GM19351 (cell line): ENCODE results near the gene CAPSL.
A peak's percentile ranks its signal among the peaks of the same experiment; 100 is the strongest.
"Not testable (repeated sequence)": the region's sequence is repeated elsewhere in the genome, so short reads cannot be mapped to it uniquely, and the experiment has no call there.

Experiments
- ATAC-seq: cut with Tn5 transposase; IDR thresholded peaks from one replicate; pipeline ENCODE4 v1.9.1; 2021; ENCODE audit warnings: mild to moderate bottlenecking, moderate library complexity; ENCODE audit not compliant: unreplicated experiment

The CAPSL gene

DNA sequence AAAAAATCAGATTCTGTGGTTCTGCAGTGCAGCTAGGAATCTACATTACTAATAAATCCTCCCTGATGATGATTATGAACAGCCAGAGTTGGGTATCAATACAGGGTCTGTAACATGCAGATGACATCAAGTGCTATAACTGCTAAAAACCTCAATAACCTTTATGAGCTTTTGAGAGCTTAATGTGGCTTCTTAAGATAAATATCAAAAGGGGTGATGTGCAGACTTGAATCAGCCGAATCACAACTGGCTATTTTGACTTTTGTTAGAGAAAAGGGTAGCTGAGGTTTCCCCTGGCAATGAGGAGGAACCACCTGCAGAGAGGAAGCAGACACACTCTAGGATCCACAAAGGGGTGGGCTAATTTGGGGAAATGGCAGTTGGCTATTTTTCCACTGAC, 30.2 kb downstream of the CAPSL start:
- no peak for ATAC-seq

DNA sequence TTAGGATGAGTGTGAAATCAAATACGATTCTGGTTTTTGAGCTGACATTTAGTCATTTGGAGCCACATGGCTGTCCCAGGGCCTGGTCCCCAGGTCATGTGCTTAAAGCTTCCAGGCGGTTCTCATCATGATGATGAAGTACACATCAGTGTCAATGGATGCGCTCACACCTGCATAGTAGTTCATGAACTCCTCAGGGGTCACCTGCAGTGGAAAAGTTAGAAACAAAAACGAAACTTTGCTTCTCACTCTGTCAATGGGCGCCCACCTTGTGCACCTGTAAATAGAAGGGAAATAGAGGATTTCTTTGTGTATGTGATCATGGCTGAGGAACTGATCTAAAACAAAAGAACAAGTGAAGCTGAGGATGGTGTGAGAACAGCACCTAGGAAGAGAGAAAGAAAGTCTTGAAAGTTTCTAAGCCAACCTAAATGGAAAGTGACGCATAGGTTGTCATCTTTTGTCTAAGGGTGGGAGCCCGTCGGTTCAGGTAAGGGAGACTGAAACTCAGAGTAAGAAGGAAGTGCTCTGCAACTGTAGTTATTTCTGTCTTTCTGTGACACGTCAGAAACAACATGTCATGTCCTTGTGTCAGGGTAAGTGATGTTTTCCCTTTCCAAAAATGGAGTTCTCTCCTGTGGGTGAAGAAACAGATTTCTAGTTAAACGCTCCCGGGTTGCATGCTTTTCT, 33.8 kb downstream of the CAPSL start:
- peak; percentile 69 for ATAC-seq

DNA sequence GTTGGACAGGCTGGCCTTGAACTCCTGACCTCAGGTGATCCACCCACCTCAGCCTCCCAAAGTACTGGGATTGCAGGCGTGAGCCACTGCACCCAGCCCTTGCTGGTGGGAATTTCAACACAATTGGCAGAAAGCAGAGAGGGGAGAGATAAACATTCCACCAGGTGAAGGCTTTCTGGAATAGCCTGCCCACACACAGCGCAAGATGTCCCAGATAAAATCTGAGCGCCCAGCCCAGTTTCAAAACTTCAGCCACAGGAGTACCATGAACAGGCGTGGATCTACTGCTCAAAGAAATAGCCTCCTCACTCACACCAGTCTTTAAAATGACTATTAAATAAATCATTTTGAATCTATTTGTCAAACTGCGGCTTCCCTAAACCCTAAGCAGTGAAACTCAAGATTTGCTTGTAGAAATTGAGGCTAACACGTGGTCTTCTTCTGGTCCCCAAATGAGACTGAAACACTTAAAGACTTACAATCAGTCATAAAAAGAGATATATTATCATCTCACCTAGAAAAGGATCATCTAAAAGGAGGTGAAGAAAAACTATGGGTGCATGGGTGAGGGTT, 34.7 kb downstream of the CAPSL start:
- no peak for ATAC-seq

DNA sequence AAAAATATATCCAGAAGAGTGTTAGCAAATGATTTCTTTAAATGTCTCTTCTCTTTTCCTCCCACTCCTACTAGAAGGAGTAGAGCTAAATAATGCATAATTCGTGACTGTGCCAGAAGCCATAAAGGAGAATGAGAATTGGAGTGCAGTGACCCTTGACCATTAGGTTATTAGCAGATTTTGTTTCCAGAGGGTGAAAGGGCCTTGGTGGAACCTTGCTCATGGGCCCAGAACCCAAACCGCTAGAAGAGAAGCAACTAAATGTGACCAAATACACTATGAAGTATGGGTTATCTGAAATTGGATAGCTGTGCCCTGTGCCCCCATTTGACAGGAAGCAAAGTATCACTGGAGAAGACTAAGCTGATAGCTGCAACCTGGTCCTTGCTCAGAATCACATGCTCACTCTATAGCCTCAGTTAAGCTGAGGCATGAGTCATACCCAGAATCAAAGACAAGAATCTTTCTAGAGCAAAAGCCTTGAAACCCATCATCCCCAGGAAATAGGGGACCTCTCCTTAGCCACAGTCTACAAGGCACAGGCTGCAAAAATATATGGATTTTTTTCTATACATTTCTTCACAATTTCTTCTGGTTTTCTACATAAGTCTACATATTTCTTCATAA, 36.3 kb downstream of the CAPSL start:
- peak; percentile 58 for ATAC-seq

DNA sequence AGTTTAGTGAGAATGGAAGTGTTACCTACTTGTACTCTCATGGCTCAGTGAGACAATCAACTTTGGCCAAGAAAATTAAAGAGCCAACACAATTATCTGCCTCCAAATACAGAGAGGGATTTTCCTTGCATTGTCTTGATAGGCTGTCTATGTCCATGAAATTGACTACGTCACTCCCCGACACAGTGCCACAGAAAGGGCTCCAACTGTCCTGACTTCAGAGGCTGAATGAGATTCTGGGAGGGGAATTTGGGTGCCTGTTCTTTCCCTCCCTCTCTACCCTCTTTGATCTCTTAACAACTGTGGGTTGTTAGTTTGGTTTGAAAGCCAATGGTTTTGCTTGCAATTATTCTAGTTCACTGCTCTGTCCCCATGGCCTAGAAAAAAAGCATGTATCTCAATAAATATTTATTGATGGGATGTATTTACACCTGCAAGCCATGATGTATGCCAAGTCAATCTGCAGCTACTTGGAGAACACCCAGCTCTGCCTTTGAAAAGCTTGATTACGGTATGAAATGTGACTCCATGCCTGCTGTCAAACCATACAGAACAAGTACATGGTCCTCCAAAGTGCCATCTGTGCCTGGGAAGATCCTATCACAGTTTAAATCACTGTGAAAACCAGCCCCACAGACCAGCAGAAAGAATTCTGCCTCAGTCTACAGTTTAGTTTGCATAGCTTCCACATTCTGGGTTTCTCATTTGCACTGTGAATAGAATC, 37.3 kb downstream of the CAPSL start:
- ATAC-seq: no peak

DNA sequence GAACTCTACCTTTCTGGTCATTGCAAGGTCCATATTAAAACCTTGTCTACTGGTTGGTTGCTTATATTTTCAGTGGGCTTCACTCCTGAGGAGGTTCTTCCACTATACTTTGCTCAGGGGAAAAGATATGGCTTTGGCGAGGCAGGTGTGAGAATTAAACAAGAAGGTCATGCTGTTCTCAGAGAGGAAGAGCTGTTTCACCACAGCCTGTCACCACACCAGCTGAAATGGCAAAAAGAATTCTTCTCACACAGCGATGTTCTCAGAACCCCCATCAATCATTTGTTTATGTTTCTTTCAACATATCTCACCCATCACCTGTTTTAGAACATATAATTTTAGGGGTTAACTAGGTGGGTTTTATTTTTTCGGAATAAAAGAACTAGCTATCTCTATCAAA, 38.6 kb downstream of the CAPSL start:
- ATAC-seq: peak; percentile 33

DNA sequence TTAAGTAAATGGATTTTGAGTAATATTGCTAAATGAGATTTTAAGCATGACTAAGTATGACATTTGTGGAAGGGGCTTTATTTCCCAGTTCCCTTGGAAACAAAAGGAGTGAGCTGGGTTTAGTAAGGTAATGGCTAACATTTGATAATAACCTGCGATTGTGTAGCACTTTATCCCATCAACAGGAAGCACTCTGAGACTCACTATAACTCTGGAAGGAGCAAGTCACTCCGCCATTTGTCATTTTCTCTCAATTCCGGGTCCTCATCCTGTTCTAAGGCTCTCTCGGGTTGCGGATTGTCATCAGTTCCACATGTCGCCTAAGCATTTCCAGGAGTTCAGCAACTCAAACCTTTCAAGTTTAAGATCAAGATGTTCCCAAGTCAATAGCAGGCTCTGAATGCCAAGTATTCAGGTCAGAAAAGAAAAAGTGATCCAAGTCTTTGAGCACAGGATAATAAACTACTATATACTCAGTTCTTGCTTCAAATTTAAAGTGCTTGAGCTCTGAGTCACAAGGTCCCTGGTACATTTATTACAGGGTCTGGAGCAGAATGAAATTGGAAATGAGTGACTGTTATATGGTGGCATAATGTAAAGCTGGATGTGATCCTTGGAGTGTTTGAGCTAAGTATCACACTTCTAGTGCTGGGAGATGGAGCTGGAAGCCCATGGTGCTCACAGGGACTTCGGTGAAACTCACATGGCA, 39.3 kb downstream of the CAPSL start:
- ATAC-seq: no peak

DNA sequence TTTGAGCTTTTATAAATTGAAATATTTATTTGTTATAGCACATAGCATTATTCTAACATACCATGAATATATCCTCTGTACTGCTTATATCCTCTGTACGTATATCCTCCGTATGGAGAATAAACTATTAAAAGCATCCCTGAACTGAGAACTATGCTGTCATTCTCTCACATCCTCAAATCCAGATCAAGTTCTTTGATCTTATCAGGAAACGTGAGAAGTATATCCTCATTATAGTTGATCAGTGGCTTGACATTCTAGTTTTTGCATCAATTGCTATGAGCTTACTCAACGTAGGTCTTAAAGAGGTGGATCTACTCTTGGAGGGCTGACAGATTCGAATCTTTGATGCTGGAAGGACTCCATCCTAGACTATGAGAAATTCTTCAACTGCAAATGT, 44.3 kb downstream of the CAPSL start:
- ATAC-seq: no peak

DNA sequence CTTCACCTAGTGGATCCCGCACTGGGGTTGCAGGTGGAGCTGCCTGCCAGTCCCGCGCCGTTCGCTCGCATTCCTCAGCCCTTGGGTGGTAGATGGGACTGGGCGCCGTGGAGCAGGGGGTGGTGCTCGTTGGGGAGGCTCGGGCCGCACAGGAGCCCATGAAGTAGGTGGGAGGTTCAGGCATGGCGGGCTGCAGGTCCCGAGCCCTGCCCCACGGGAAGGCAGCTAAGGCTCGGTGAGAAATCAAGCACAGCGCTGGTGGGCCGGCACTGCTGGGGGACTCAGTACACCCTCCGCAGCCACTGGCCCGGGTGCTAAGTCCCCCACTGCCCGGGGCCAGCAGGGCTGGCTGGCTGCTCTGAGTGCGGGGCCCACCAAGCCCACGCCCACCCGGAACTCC, 45.6 kb downstream of the CAPSL start:
- not testable (repeated sequence) for ATAC-seq

DNA sequence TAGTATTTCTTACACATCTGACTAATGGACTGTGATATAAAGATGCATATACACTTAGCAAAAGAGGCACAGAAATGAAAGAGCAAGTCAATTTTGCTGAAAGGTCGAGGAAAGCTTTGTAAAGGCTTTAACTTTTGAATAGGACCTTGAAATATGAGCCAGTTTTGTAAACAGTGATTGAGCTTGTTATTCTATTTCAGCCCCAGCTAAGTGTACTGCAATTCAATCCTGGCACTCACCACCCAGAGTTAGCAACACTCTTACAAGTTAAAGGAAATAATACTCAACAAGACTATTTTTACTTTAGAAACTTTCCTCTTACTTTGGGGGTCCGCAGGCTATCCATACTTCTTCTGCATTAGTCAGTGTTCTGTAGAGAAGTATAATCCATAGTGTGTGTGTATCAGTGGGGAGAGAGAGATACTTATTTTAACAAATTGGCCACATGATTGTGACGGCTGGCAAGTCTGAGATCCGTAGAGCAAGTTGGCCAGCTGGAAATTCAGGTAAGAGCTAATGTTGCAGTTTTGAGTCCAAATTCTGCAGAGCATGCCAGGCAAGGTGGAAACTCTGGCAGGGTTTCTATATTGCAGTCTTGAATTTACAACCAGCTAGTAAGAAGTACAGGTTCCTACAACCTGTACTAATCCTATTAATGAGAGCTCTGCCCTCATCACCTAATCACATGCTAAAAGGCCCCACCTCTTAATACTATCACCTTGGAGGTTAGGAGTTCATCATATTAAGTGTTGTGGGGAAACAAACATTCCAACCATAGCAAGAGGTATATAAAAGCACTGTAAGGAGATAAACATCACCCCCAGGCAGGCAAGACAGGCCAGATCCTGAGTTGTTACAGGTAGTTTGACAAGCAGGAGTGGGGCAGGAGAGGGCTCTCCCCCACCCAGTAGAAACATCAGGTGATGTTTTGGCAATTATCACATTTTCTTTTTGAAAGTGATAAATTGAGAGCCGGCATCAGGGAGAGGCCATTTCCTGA, 48.1 kb downstream of the CAPSL start:
- ATAC-seq: no peak

DNA sequence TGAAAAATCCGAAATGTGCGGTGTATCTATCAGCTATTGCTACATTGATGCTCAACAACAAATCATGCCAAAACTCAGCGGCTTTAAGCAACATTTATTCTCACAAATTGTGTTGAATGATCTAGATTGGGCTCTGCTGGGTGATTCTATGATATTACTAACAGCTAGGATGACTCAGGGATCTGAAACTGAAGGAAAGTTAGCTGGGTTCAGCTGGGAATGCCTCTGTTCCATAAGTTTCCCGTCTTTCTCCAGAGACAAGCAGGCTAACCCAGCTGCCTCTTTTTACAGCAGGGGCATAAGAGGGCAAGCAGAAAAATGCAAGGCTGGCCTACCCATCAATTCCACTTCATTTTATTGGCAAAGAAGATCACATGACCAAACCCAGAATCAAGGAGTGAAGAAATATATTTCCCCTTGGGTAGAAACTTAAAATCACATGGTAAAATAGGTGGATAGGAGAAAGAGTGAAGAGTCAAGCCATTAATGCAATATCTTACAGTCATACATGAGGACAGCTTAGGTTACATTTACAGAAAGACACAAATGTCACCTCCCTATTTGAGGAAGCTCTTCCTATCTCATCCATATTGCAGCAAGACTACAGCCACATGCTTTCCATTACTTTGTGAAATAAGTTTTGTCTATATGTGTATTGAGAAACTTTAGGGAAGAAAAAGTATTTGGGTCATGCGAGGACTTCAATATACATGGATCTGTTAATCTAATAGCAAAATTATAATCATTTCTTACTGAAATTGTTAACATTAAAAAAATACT, 50.9 kb downstream of the CAPSL start:
- no peak for ATAC-seq

DNA sequence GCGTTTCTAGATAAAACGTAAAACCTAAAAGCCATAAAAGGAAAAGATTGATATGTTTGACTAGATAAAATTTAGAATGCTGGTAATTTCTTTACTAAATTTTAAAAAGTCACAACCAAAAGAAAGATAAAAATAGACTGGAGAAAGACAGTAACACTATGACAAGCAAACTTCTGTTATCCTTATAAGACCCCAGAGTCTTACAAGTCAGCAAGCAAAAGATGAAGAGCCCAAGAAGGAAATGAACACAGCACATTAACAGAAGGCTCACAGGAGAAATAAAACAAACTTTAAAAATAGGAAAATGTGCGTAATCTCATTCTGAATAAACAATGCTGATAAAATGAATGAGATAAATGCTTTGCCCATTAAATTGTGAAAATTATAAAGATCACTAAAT, 52.0 kb downstream of the CAPSL start:
- no peak for ATAC-seq

DNA sequence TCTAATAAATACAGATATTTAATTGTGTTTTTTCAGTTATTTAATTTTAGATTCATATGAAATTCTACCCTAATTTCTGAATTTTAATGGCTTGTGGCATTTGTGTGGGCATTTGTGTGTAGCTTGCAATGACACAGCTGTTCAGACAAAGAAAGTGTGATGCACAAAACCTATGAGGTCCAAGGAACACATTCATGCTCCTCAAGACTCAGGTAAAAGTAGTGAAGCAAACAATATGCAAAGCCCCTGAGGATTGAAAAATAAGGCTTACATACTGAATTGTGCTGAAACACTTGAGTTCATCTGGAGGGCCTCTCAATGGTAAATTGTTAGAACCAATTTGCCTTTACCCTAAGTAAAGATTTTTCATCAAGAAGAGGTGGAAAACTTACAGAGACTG, 53.6 kb downstream of the CAPSL start:
- peak; percentile 36 for ATAC-seq

DNA sequence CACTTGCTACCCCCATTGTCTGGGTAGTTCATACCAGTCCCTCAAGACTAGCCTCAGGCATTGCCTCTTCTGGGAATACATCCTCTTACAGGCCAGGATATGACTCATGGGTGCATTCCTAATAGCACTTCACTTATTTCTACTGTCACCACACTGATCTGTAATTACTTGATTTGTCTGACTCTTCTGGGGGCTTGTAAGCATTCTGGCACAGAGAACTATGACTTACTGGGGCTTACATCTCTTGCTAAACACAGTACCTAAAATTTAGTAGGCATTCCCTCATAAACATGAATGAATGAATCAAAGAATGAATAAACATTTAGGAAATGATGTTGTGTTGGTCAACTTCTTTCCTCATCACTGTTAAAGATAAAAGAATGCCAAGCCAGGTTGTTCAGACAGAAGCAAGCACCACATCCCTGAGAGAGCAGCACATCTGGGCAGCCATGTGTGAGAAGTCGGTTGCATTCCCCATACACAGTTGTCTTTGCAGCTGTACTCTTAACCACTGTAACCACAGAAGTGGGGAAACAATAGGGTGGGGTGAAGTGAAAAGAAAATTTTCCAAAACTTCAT, 54.1 kb downstream of the CAPSL start:
- peak; percentile 83 for ATAC-seq

DNA sequence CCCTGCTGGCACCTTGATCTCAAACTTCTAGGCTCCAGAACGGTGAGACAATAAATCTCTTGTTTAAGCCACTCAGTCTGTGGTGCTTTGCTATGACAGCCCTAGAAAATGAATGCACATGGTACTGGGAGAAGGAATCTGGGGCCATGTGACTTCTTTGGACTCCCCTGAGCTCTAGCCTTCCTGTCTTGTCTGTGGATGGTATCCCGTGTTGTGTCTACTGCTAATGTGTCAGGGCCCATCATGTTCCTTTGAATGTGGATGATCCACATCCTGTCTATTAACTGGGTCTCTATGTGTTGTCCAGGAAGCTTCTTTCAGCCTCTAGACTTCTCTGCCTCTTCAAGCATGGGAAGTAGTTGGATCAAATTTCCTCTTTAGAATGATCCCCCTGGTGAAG, 56.7 kb downstream of the CAPSL start:
- ATAC-seq: no peak

DNA sequence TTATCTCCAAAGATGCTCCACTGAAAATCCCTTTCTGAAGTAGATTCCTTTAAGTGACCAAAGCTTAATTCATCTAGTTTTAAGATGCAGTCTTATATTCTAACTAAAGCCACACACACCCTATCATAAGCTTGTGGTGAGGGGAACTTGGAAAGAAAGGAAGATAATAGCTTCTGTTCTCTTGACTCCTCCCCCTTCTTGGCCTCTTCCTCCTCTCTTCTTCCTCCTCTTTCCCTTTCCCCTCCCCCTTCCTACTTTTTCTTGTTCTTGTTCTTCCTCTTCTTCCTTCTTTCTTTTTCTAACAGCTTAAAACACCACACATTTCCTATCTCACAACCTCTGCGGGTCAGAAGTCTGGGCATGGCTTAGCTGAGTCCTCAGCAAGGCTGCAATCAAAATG, 58.3 kb downstream of the CAPSL start:
- no peak for ATAC-seq

DNA sequence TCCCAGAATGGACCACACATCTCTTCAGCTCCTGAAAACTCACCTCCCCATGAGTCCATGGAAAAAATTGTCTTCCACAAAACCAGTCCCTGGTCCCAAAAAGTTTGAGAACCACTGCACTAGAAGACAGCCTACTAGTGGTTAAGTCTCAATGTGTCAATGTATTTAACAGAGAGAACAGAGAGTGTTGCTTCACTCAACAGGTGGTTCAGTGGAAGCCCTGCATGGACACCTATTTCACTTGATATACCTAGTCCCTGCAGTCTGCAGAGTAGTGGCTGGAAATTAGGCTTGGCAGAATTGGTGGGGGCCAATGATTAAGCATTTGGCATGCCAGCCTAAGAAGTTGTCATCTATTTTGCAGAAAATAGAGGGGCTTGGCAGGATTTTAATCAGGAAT, 58.8 kb downstream of the CAPSL start:
- no peak for ATAC-seq

DNA sequence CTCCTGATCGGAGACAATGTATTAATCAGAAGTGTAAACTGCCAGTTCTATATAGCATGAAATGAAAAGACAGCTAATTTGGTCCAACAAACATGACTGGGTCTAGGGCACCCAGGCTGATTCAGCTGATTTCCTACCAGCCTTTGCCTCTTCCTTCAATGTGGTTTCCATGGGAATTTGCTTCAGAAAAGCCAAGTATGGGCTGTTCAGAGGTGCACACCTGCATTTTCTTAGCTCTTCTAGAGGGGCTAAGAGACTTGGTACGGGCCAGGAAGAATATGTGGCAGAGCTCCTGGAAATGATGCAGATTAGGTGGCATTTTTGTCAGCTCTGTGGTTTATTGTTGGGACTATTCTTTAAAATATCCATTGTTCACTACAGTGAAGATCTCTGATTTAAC, 59.3 kb downstream of the CAPSL start:
- no peak for ATAC-seq

DNA sequence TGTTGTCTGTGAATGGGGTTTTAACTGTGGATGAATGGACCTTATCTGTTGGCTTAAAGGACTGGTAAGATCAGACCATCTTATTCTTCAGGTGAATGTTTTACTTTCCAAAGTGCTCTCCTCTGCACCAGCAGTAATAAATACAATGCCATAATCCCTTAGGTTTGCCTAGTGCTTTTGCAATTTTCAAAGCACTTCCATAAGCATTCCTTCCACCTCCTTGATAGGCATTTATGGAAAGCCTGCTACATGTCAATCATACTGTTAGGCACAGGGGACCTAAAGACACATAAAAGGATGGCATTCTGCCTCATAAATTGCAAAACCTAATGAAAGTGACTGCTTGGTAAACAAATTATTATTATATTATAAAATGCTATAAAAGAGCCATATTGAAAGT, 60.3 kb downstream of the CAPSL start:
- no peak for ATAC-seq
